HG02938 (cell line): ENCODE measurements around the gene BZW2.
"Not testable (repeated sequence)": the region's sequence is repeated elsewhere in the genome, so short reads cannot be mapped to it uniquely, and the experiment has no call there.

Experiments used
- ATAC-seq: cut with Tn5 transposase; IDR thresholded peaks from one replicate; pipeline ENCODE4 v1.9.1; 2021; ENCODE audit warnings: mild to moderate bottlenecking, moderate library complexity; ENCODE audit not compliant: unreplicated experiment

The BZW2 gene

DNA sequence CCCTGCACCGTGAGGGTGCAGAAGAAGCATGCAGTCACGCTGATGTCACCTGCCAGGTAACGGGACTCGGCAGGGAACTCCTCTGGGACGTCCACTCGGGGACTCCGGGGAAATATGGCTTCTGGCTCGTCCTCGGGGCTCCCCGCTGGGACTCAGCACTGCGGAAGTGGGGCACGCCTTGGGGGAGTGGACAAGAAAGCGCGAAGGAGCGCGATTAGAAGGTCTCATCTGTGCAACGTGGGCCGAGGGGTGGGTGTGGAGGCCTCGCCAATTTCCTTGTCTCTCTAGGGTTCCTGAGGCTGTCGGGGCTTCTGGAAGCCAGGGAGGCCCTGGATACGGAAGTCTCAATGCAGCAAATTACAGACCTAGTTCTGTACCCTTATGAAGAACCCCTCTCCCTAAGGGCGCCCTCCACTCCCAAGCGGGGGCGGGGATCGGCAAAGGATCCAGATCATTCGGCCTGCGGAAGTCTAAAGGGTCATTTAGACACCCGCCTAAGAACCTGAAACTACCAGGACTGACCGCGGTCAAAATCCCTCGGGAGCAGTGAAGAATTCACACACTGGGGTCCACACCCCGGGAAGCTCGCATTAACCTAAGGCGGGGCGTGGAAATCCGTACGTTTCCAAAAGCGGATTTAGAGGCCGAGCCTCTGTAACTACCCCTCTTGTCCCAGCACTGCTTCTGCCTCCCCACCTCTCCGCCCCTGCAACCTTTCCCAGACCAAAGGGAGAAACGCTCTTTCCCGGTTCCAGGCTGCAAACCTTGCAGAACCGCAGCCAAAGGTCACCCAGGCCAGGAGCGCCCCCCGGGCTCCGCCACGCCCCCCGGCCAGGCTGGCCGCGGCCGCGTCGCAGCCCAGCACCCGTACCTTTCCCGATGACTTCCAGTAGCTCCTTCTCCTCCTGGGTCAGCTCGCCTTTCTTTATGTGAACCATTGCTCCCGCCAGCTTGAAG lies 1.1 kb upstream of the BZW2 start:
- peak; percentile 8 for ATAC-seq

DNA sequence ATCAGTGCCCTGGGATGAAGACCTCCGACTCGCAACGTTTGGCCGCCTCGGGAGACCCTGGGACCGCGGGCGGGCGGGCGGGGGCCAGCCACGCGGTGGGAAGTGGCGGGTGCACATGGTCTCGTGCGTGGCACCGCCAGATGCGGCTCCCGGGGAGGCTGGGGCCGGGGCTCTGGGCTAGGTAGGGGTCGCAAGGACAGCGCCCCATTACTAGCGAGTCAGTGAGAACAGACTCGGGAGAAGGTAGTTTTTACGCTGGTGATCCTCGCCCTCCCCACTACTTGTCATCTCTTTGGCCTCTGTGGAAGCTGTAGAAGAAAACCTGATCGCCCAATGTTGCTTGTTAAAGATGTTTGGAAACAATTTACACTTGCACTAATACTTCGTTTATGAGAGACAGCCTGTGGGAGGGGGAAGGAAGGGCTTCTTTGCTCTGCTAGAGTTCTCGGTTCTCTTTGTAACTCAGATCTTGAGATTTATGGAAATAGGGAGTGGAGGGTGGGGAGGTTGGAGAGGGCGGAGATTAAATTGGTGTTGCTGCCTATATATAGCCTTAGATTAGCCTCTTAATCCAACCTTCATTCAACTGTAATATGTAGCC lies 591 bp downstream of the BZW2 start:
- ATAC-seq, result peak; percentile 0

DNA sequence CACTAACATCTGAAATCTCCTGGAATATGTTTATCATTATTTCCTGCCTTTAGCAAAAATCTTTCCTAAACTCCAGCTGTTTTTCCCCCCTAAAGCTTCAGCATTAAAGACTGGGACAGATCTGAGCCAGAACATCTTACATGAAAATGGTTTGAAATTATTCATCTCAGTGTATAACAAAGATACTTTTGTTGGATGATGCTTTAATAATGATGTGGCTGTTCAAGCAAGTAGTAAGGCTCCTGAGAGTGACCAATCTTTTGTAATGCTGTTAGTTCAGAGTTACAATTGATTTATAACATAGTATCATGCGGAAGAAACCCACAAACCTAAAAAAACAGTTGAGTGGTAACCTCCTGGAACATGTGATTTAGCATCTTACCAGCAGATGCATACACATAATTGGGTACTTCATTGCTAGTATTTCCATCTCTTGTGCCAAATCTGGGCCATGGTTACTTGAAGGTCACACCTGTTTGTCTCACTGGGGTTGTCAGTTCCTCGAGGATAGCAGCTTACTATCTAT lies 1.5 kb downstream of the BZW2 start:
- no peak for ATAC-seq

DNA sequence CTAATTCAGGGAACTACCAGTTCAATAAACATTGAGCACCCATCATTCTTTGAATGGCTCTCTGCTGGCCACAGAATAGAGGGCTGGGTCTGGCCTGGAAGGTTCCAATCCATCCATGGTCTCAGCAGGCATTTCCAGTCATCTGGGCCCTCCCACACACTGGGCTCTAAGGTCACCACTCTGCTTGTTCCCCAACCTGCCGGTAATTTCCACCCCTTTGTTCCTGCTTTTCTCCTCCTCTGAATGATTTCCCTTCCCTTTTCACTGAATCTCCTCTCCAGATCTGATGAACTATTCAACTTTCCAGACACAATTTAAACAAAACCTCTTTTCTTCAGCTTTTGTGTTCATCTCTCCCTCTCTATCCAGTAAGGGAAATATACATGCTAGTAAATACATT lies 2.6 kb downstream of the BZW2 start:
- no peak for ATAC-seq

DNA sequence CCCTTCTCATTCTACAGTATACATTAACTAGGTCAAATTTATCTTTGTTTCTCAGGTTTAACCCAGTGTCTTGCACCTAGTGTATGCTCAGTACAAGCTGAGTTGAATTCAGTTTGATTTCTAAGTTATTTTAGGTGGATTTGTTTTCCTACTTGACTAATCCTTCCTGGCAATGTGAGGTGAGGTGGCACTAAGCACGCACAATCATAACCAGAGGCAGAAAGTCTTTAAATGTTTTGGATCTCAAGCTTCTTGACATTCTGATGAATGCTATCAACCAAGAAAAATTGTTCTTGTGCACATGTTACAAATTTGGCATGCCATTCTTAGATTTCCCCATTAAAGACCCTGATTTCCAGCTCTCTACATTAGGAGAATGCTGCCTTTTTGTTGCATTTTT lies 3.2 kb downstream of the BZW2 start:
- no peak for ATAC-seq

DNA sequence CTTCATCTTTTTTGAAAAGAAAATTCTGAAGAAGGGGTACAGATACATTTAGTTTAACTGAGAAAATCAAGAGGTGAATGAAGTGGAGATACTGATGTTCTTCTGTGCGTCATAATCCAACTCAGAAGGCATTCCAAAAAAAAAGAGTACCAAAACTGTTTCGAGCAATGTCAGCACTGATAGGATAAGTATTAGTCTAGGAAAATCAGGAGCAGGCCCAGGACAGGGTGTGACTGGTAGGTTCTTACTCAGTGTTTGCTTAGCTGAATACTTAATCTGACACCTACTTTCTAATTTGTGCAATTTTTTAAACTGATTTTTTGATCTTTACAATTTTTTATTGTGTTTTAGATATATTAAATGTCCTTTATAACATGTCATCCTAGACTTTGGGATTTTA lies 4.3 kb downstream of the BZW2 start:
- no peak for ATAC-seq

DNA sequence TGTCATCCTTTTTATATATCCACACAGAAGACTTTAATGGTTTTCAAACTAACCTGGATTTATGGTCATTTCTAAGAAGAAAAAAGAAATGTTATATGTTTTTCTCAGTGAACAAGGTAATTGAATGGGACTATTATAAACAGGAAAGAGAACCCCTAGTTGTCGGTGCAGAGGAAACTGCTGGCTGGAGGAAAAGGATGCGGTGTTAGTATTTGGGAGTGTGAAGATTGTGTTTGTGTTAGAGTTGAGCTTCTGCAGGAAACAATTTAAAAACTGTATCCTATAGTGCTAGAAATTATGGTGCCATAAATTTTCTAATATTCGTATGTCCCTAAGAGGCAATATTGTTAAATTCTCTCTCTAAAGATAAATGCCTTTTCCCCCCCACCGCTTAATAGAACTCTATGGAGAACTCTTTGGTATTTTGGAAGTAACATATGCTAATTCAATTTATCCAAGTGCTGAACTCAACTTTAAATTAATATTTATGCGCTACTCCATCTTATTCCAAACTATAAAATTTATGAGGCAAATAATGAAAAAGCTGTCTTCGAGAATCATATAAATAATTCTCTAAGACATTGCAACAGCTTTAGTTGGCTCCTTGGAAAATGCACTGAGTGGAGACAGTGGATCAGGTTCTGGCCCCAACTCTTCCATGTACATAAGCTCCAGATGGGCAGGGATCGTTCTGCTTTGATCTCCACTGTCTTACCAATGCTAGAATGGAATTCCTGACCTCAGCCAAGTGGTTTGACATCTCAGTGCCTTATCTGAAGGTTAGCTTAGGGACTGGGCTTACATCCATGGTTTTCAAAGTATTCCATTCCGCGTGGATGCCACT lies 5.6 kb downstream of the BZW2 start:
- no peak for ATAC-seq

DNA sequence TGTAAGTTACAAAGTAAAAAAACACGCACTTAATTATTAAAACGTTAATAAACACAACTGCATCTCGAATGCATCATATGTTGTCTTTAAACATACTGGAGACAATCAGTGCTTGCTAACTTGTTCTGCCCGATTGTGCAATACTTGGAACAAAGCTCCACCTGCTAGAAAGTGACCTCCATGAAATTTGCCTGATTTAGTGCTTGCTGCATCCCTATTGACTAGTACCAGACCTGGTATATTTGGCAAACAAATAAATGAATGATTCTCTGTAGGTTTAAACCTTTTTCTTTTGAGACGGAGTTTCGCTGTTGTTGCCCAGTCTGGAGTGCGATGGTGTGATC lies 6.2 kb downstream of the BZW2 start:
- no peak for ATAC-seq

DNA sequence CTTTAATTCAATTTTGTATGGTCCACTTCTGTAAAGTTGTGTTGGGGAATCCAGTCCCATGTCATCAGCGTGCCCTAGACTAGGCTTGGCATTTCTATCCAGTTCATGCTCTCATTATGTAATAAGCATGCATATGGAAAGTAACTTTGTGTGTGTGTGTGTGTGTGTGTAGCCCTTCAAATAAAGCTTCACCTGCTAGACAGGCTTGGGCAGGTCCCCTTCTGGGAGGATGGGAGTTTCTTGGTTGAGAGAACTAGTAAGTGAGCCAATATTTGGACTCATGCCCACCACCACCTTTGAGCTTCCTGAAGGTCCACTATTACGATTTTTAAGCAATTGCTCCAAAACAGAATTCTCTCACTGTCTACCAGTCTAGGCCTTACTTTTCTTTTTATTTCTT lies 6.9 kb downstream of the BZW2 start:
- ATAC-seq, result no peak

DNA sequence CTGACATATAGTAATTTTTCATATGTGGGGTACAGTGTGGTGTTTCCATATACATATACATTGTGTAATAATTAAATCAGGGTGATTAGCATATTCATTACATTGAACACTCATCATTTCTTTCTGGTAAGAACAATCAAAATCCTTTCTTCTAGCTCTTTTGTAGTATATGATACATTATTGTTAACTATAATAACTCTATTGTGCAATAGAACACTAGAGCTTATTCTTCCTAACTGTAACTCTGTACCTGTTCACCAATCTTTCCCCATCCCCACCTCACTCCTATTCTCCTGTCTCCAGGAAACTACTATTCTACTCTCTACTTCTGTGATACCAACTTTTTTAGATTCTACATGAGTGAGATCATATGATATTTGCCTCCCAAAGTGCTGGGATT lies 9.4 kb downstream of the BZW2 start:
- ATAC-seq, result no peak

DNA sequence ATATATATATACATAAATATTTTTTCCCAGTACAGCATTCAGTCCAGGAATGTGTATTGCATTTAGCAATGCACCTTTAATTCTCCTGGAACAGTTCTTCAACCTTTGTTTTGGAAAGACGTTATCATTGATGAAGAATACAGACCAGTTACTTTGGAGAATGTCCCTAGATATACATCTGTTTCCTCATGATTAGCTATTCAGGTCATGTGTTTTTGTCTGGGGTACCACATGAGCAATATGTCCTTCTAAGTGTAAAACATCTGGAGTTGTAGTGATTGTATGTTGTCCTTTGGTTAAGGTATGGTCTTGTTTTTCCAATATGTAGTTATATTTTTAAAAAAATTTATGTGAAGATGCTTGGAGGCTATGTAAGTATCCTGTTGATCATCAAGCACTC lies 10.2 kb downstream of the BZW2 start:
- no peak for ATAC-seq

DNA sequence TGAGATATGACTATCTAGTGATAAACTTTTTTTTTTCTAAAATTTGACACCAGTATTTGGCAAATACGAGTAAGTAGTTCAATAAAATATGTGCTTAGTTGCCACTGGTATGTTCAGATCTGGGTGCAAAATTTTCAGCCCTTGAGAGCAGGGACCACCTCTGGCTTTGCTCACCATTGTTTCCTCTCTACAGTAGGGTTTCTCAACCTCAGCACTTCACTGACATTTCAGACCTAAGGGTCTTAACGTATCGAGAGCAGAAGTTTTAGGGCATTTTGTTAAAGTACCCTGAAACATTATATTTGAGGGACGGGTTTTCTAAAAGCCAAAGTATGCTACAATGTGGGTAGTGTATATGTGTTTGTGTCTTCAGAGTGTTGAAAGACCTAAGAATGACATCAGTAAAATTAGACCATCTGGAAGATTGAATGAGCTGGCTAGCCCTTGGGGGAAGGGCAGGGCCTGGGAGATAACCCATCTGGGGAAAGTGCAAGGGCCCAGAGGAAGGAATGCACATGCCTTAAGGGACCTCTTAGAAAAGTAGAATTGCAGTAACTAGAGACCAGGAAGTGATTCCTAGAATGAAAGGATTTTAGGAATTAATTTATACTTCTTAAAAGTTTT lies 11.8 kb downstream of the BZW2 start:
- ATAC-seq, result no peak

DNA sequence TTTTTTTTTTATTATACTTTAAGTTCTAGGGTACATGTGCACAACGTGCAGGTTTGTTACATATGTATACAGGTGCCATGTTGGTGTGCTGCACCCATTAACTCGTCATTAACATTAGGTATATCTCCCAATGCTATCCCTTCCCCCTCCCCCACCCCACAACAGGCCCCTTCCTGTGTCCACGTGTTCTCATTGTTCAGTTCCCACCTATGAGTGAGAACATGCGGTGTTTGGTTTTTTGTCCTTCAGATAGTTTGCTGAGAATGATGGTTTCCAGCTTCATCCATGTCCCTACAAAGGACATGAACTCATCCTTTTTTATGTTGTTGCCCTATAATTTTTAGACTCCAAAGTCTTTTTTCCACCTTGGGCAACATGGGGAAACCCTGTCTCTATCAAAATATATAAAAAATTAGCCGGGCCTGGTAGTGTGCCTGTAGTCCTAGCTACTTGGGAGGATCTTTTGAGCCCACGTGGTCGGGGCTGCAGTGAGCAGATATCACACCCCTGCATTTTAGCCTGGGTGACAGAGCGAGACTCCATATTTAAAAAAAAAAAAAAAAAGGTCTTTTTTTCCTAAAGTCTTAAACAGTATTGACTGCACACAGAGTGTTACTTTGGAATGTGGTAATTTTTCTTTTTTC lies 14.0 kb downstream of the BZW2 start:
- ATAC-seq, result not testable (repeated sequence)

DNA sequence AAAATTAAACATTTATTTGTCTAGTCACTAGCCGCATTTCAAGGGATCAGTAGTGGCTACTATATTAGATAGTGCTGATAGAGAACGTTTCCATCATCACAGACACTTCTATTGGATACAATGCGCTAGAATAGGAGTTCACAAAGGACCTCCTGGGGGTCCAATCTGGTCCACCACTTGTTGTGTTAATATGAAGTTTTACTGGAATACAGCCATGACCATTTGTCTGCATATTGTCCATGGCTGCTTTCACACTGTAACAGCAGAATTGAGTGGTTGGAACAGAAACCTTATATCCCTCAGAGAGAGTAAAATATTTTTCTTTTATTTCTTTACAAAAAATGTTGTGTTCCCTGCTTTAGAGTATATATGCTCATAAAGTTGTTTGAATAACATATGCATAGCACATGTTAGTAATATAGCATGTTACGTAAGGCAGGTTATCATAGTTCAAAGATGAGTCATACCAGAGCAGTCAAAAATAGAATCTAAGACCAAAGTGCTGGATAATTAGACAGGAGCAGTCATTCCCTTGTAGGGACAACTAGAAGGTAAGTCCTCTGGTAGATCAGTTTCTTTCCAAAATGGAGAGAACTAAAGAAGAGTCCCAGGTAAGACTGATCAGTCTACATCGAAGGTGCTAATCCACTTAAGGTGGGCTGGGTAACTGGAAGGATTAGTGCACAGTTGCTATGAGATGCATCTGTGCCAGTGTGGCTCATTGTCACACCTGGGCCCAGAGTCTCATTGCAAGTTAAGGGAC lies 14.9 kb downstream of the BZW2 start:
- no peak for ATAC-seq

DNA sequence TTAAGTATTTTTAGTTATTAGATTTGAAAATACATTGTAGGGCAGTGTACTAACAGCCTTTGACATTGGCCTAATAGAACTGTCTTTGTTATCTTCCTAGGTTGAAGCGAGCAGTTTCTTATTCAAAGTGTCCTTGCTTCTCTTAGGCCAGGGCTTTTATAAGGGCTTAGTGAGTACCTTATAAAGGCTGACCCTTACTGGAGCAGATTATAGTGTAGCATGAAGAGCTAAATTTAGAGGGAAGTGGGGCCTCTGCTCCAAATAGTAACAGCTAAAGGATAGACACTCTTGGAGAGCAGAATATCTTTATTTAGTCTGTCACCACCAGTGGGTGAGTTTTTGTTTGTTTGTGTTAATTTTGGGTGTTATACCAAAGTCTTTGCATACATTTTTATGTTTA lies 15.9 kb downstream of the BZW2 start:
- no peak for ATAC-seq

DNA sequence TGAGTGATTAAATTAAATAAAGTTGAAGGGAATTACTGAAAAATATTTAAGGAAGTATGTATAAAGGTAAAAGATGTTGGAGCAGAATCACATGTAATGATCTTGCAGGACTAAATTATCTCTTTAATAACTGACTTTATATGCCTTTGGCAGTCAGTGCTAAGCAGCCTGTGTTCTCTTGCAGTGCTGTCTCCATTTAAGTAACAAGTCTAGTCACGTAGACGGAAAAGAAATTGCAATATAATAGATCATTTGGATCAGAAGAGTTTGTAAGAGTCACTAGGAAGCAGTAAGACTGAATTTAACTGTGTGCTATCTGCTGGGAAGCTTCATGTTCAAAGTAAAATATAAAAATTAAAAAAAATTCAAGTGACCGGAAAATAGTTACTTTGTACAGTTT lies 21.4 kb downstream of the BZW2 start:
- no peak for ATAC-seq

DNA sequence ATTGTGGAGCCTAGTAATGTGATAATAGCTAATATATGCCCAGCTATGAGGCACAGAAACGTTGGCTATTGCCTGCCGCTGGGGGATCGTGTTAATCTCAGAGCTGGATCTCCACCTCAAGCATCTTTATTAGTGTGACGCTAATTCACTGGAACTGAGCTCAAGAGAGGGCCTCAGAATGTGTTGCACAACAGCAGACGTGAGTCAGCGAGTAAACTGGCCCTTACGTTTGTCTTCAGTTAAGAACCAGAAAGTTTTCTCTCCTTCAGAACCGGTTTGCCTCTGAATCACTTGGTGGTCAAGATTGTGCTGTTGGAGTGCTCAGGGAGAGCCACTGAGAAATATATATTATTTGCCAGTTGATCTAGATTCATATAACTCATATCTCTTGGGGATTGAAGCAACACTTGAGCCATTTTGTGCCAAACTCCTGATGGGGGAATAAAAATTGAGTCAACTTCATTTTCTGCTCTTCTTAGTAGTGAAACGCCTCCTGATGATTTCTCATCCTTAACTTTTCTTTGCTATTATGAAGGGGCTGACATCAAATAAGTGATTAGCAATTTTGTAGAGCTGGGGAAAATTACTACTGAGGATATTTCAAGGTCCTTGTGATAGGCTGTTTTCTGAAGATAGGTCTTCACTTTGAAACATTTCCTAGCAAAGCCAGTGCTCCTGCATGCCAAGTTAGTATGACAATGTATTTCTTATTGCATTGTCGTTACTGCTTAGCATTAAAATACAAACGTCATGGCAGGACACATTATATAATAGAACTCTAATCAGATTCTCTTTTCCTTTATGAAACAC lies 22.3 kb downstream of the BZW2 start:
- ATAC-seq, result no peak

DNA sequence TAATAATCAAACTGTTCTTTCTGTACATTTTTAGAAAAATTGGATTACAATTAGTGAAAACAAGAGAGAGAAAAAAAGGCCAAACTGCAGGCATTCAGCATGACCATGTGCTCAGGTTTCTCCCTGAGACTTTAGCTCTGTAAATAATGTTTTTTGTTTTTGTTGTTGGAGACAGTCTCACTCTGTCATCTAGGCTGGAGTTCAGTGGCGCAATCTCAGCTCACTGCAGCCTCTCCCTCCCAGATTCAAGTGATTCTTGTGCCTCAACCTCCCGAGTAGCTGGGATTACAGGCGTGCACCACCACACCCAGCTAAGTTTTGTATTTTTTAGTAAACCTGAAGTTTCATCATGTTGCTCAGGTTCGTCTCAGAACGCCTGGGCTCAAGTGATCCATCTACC lies 23.0 kb downstream of the BZW2 start:
- no peak for ATAC-seq

DNA sequence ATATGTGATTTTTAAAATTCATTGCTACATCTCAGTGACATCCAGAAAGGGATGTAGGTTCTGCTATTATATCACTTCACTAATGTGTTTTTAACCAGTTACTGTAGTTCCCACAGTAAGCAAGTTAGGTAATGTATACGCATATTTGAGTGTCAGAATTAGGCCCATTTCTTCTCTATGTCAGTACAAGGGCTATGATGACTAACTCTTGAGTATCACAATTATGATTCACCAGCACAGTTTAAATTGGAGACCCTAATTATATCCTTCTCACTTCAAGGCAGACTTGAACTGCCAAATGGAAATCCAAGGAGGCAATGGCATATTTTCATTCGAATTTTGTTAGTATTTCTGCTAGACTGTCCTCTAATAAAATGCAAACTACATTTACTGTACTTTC lies 23.6 kb downstream of the BZW2 start:
- ATAC-seq, result no peak
